Keratinocyte (primary cell): Measurements from ENCODE around the gene CETN1. TPM values are rescaled to one million over a fixed set of nuclear protein-coding genes. Genes with fewer than 3 reads are reported as not detected.

Experiments
- DNase-seq: peaks from one replicate; pipeline ENCODE4 v3.0.0-alpha.2; 2011; ENCODE audit warnings: low read depth, missing footprints, low spot score
- FAIRE-seq: peaks from 2 replicates; lab custom pipeline; 2011; peaks lifted over from hg19 to GRCh38; lab: Jason Lieb, UNC
- H2AFZ ChIP-seq: 2 replicates; pipeline ENCODE4 v1.6.0; 2012; ENCODE audit warnings: low read length, control low read depth, inconsistent platforms; ENCODE audit not compliant: control insufficient read depth
- H3K27ac ChIP-seq: 2 replicates; pipeline ENCODE4 v1.5.1; 2011; ENCODE audit warnings: low read length; ENCODE audit not compliant: control insufficient read depth, insufficient read depth
- H3K27me3 ChIP-seq: 3 replicates; pipeline ENCODE4 v1.6.0; 2011; ENCODE audit warnings: low read length; ENCODE audit not compliant: control insufficient read depth, insufficient read depth; ENCODE audit errors: extremely low read depth
- H3K36me3 ChIP-seq, 2 experiments: 2 replicates in 1 of 2; 3 replicates in 1 of 2; pipeline ENCODE4 v1.5.1; 2011; ENCODE audit warnings: low read length in 2 of 2, mild to moderate bottlenecking in 1 of 2; ENCODE audit not compliant: control insufficient read depth in 2 of 2, insufficient read depth in 2 of 2; ENCODE audit errors: extremely low read depth in 1 of 2
- H3K4me1 ChIP-seq: 3 replicates; pipeline ENCODE4 v1.5.1; 2011; ENCODE audit warnings: low read length; ENCODE audit not compliant: control insufficient read depth, insufficient read depth; ENCODE audit errors: extremely low read depth
- H3K4me2 ChIP-seq: 3 replicates; pipeline ENCODE4 v1.6.0; 2011; ENCODE audit warnings: low read depth, low read length; ENCODE audit not compliant: control insufficient read depth, insufficient read depth; ENCODE audit errors: extremely low read depth
- H3K4me3 ChIP-seq, 3 experiments: fragments of 200-600 bp in 1 of 3; sonication (generic) in 1 of 3; 2 replicates in 2 of 3; 3 replicates in 1 of 3; pipeline ENCODE4 v1.5.1; 2011 to 2016; ENCODE audit warnings: low read length in 3 of 3, mild to moderate bottlenecking in 3 of 3, control low read depth in 2 of 3, inconsistent platforms in 1 of 3, low read depth in 1 of 3, mixed read lengths in 1 of 3, mixed run types in 1 of 3, moderate library complexity in 1 of 3; ENCODE audit not compliant: control insufficient read depth in 2 of 3, insufficient read depth in 2 of 3; ENCODE audit errors: extremely low read depth in 1 of 3
- H3K79me2 ChIP-seq: 2 replicates; pipeline ENCODE4 v1.6.0; 2012; ENCODE audit warnings: low read length; ENCODE audit not compliant: control insufficient read depth, insufficient read depth
- H3K9ac ChIP-seq: 3 replicates; pipeline ENCODE4 v1.6.0; 2011; ENCODE audit warnings: low read length; ENCODE audit not compliant: control insufficient read depth, insufficient read depth; ENCODE audit errors: extremely low read depth
- H3K9me1 ChIP-seq: 3 replicates; pipeline ENCODE4 v1.6.0; 2011; ENCODE audit warnings: low read length; ENCODE audit not compliant: control insufficient read depth, insufficient read depth; ENCODE audit errors: extremely low read depth
- H3K9me3 ChIP-seq: 2 replicates; pipeline ENCODE4 v1.5.1; 2012; ENCODE audit warnings: low read depth, low read length; ENCODE audit not compliant: control insufficient read depth
- H4K20me1 ChIP-seq: 3 replicates; pipeline ENCODE4 v1.6.0; 2011; ENCODE audit warnings: low read length; ENCODE audit not compliant: control insufficient read depth, insufficient read depth; ENCODE audit errors: extremely low read depth
- CTCF ChIP-seq, 3 experiments: IDR thresholded peaks in 1 of 3; conservative IDR thresholded peaks in 1 of 3; optimal IDR thresholded peaks in 1 of 3; 2 replicates in 2 of 3; 3 replicates in 1 of 3; pipeline versions ENCODE3 to v1.5.1; 2011; ENCODE audit warnings: low read length in 3 of 3, mild to moderate bottlenecking in 3 of 3, moderate library complexity in 2 of 3, control low read depth in 1 of 3, inconsistent platforms in 1 of 3; ENCODE audit not compliant: insufficient read depth in 2 of 3; ENCODE audit errors: extremely low read depth in 1 of 3
- EZH2 ChIP-seq: IDR thresholded peaks from one replicate; pipeline ENCODE4 v1.6.1; 2012; ENCODE audit warnings: inconsistent platforms, mild to moderate bottlenecking, low read length, moderate library complexity
- dilution Hi-C: fragments of 300-500 bp; cut with MboI; formaldehyde crosslinking; loops from one replicate; pipeline ENCODE4 v1.7.0; 2020; ENCODE audit warnings: low sequenced_read_pairs; ENCODE audit not compliant: extremely low pct_ligation_motif_present
- polyA plus RNA-seq, 5 experiments: library from polyadenylated mRNA; depleted of rRNA in 3 of 5; stranded (reverse) in 3 of 5; stranded (forward) in 1 of 5; unstranded in 1 of 5; fragments of >200 nt; gene quantifications; 1 replicate in 1 of 5; 2 replicates in 3 of 5; 3 replicates in 1 of 5; pipeline versions ENCODE4 v1.2.1 to v1.2.3, GENCODE V29; 2011 to 2012; ENCODE audit warnings: missing spikeins in 2 of 5, low read depth in 1 of 5, low replicate concordance in 1 of 5

The CETN1 gene
- polyA plus RNA-seq, 1 donor (not counting 4 experiments of a cell fraction or from before 2014, with no cell fraction given) = not detected

- Histone ChIP-seq H3K79me2 (no peaks in the 10 kb centered on the region), H3K4me1 (no peaks in the 10 kb centered on the region), H3K27ac (no peak overlapping the region), H3K27me3 (no peaks in the 10 kb centered on the region), H3K9me3 (no peaks in the 10 kb centered on the region), H2AFZ (no peak overlapping the region), H3K4me3 (no peak overlapping the region), H3K4me2 (no peak overlapping the region), H3K36me3 (no peaks in the 10 kb centered on the region), H3K9me1 (no peaks in the 10 kb centered on the region), H3K9ac (no peak overlapping the region), H4K20me1 (no peaks in the 10 kb centered on the region)
- DNase-seq (no peak), FAIRE-seq (no peak)
- dilution Hi-C loops = no loop called here
- no peak for TF ChIP-seq CTCF (optimal IDR thresholded peaks at IDR 0.05 in 1 of 3, IDR thresholded peaks at IDR 0.05 in 1 of 3, conservative IDR thresholded peaks at IDR 0.05 in 1 of 3; ENCODE audit: extremely low read depth in 1 of 3, insufficient read depth in 2 of 3, low read length in 3 of 3)
- no peak for TF ChIP-seq EZH2
Measured at GRCh38 chr18:551404-552061, 28.6 kb upstream of the CETN1 start.

DNA sequence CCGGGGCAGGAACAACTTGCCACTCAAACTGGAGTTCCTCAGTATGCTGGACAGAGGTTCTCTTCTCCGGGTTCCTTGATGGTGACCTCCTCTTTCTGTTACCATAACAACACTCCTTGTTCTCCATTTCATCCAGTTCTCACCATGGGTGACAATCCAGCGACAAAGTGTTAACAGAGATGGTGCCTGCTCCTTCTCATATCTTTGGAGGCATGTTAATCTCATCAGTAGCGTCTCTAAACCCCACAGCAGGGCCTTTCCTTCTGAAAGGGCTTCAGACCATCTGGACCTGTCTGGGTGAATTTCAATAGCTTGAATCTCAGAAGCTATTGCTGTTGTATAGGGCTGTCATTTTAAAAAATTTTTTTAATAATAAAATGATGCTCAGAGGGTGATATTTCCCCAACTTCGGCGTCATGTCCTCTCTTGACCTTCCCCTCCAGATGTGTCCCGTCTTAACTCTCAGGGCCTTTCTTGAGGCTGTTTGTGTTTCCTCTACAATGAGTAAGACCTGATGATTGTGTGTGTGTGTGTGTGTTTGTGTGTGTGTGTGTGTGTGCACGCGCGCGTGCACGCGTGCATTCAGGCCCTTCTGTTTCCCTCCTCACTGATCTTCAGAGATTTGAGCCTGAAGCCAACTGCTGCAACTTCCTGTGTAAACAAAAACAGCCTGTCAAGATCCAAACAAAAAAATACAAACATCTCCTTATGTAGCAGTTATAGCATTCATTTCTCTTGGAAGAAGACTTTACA, 24.3 kb upstream of the CETN1 start:
- Histone ChIP-seq H3K36me3 (no peaks in the 10 kb centered on the region), H3K4me1 (no peaks in the 10 kb centered on the region), H3K4me2 (no peak overlapping the region), H4K20me1 (no peaks in the 10 kb centered on the region), H3K79me2 (no peaks in the 10 kb centered on the region), H2AFZ (no peak overlapping the region), H3K9ac (no peak overlapping the region), H3K27me3 (no peaks in the 10 kb centered on the region), H3K27ac (no peak overlapping the region), H3K9me3 (no peaks in the 10 kb centered on the region), H3K4me3 (no peak overlapping the region), H3K9me1 (no peaks in the 10 kb centered on the region)
- dilution Hi-C loops = no loop called here
- DNase-seq (no peak), FAIRE-seq (no peak)
- TF ChIP-seq CTCF (optimal IDR thresholded peaks at IDR 0.05 in 1 of 3, IDR thresholded peaks at IDR 0.05 in 1 of 3, conservative IDR thresholded peaks at IDR 0.05 in 1 of 3; ENCODE audit: extremely low read depth in 1 of 3, insufficient read depth in 2 of 3, low read length in 3 of 3) (no peak), EZH2 (no peak)
